ENCODE data around the gene EVC2. TPM values are rescaled to one million over a fixed set of nuclear protein-coding genes. Genes with fewer than 3 reads are reported as not detected.

EVC2 gene
- total and polyA plus RNA-seq, 12 donors, result 0.66 to 3.4 (median 1.7) TPM

DNA sequence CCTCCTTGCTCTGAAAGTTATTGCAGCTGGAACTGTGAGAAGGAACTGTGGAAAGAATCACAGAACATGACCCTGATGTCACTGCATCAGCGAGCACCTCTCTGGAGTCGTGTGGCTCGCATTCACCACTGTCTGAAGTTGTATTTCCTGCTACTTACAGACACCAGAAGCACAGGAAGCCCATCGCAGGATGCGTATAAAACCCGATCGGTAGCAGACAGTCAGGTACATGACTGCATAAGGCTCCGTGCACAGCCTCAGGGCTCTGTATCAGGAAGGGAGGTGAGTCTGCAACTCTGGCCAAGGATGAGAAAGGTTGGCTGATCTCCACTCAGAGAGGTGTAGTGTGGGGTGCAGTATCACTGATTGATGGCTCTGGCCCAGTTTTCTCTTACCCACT lies 134.4 kb downstream of the EVC2 start:
- H3K27ac ChIP-seq, result no peak overlapping the region
- DNase-seq, result no peak
- no peaks in the 10 kb centered on the region for H3K9me3 ChIP-seq (replicated peaks in 1 of 3)
- no peak overlapping the region for H3K4me3 ChIP-seq
- H3K4me1 ChIP-seq (replicated peaks in 1 of 2), result no peaks in the 10 kb centered on the region
- intact Hi-C loops (cut with DNase I), result no loop called here
- no peaks in the 10 kb centered on the region for H3K27me3 ChIP-seq
- TF ChIP-seq POLR2A (IDR thresholded peaks at IDR 0.05), result no peak
- TF ChIP-seq CTCF (IDR thresholded peaks at IDR 0.05), result no peak
- WGBS, 4 donors, result 53 to 79% (median 73%) methylated on average over 6 to 8 of the region's 8 CpGs
- H3K36me3 ChIP-seq (replicated peaks in 1 of 2), result no peaks in the 10 kb centered on the region

DNA sequence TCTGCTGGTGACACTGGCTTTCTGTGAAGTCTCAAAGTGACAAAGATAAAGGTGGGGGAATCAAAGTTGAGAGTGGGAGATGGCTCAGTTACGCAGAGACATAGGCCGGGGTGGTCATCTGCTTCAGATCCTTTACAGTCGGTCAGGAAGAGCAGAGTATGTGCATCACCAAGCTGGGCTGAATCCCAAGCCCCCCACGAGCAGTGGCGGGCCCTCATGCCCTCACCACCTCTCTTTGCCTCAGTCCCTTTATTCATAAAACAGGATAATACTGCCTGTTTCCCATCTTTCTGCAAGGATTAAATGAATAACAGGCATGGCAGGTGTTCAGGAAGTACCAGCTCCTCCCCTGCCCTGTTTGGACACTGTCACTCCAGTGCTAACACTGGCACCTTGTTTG lies 135.6 kb downstream of the EVC2 start:
- 82 to 96% (median 93%) methylated on average over 5 of the region's 5 CpGs for WGBS, 4 donors
- Histone ChIP-seq H3K9me3 (replicated peaks in 1 of 3) (no peaks in the 10 kb centered on the region), H3K4me3 (no peak overlapping the region), H3K4me1 (replicated peaks in 1 of 2) (no peaks in the 10 kb centered on the region), H3K27ac (no peak overlapping the region), H3K27me3 (no peaks in the 10 kb centered on the region), H3K36me3 (replicated peaks in 1 of 2) (no peaks in the 10 kb centered on the region)
- no peak for TF ChIP-seq CTCF (IDR thresholded peaks at IDR 0.05)
- TF ChIP-seq POLR2A (IDR thresholded peaks at IDR 0.05), result no peak
- no peak for DNase-seq
- intact Hi-C loops (cut with DNase I), result no loop called here

DNA sequence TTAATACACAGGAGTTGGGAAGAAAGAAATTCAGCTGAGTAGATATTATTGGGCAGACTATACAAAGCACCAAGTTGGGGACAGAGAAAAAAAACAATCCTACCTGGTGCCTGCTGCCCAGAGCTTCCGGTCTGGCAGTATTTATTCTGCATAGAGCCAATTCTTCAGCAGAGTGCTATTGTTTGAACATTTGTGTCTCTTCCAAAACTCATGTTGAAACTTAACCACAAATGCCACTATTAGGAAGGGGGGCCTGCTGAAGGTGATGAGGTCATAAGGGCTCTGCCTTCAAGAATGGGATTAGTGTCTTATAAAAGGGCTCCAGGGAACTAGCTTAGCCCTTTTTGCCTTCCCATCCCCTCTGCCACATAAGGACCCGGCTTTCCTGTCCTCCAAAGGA lies 136.2 kb downstream of the EVC2 start:
- Histone ChIP-seq H3K9me3 (replicated peaks in 1 of 3) (no peaks in the 10 kb centered on the region), H3K4me1 (replicated peaks in 1 of 2) (no peaks in the 10 kb centered on the region), H3K27me3 (no peaks in the 10 kb centered on the region), H3K27ac (no peak overlapping the region), H3K36me3 (replicated peaks in 1 of 2) (no peaks in the 10 kb centered on the region), H3K4me3 (no peak overlapping the region)
- intact Hi-C loops (cut with DNase I), result no loop called here
- WGBS, 4 donors, result 73 to 92% (median 85%) methylated on average over 1 to 2 of the region's 2 CpGs
- no peak for DNase-seq
- TF ChIP-seq POLR2A (IDR thresholded peaks at IDR 0.05) (no peak), CTCF (IDR thresholded peaks at IDR 0.05) (no peak)

- no peak for DNase-seq
- Histone ChIP-seq H3K27me3 (no peaks in the 10 kb centered on the region), H3K27ac (no peak overlapping the region), H3K9me3 (replicated peaks in 1 of 3) (no peaks in the 10 kb centered on the region), H3K4me1 (replicated peaks in 1 of 2) (no peaks in the 10 kb centered on the region), H3K36me3 (replicated peaks in 1 of 2) (no peaks in the 10 kb centered on the region), H3K4me3 (no peak overlapping the region)
- TF ChIP-seq POLR2A (IDR thresholded peaks at IDR 0.05), result no peak
- no peak for TF ChIP-seq CTCF (IDR thresholded peaks at IDR 0.05)
- 77 to 81% (median 81%) methylated on average over 5 of the region's 5 CpGs for WGBS, 4 donors
- intact Hi-C loops (cut with DNase I), result no loop called here
Observed at GRCh38 chr4:5571646-5572045, 136.7 kb downstream of the EVC2 start.
